CD14-positive monocyte (primary cell): ENCODE results near the gene CDKN2B-AS1. TPM values are rescaled to one million over a fixed set of nuclear protein-coding genes. Genes with fewer than 3 reads are reported as not detected.
"Not testable (repeated sequence)": the region's sequence is repeated elsewhere in the genome, so short reads cannot be mapped to it uniquely, and the experiment has no call there.

ENCODE experiments used
- DNase-seq, 3 donors: peaks; one replicate each; pipeline ENCODE4 v3.0.0-alpha.2; 2011 to 2022
- H2AFZ ChIP-seq: 2 replicates; pipeline ENCODE4 v1.6.0; 2012; ENCODE audit warnings: mild to moderate bottlenecking, low read depth, low read length, inconsistent platforms; ENCODE audit not compliant: insufficient read depth, poor library complexity, severe bottlenecking
- H3K27ac ChIP-seq, 2 donors: 1 replicate in 1 of 2; 2 replicates in 1 of 2; pipeline ENCODE4 v1.5.1; 2012 to 2013; ENCODE audit warnings: low read length in 2 of 2, control low read depth in 1 of 2, inconsistent platforms in 1 of 2, low read depth in 1 of 2, mild to moderate bottlenecking in 1 of 2
- H3K27me3 ChIP-seq, 2 donors: one replicate each; pipeline versions ENCODE4 v1.6.0 to v1.6.1; 2011 to 2013; ENCODE audit warnings: low read length in 2 of 2; ENCODE audit not compliant: control insufficient read depth in 2 of 2, insufficient read depth in 2 of 2
- H3K36me3 ChIP-seq, 2 donors: replicated peaks in 1 of 2; 1 replicate in 1 of 2; 2 replicates in 1 of 2; pipeline versions ENCODE4 v1.5.1 to v1.6.1; 2012 to 2013; ENCODE audit warnings: low read length in 2 of 2, control low read depth in 1 of 2, inconsistent platforms in 1 of 2, mild to moderate bottlenecking in 1 of 2; ENCODE audit not compliant: insufficient read depth in 2 of 2, control insufficient read depth in 1 of 2
- H3K4me1 ChIP-seq, 2 donors: 1 replicate in 1 of 2; 2 replicates in 1 of 2; pipeline versions ENCODE4 v1.5.1 to v1.6.1; 2012 to 2013; ENCODE audit warnings: low read length in 2 of 2, control low read depth in 1 of 2, inconsistent platforms in 1 of 2, mild to moderate bottlenecking in 1 of 2, moderate library complexity in 1 of 2; ENCODE audit not compliant: insufficient read depth in 2 of 2, control insufficient read depth in 1 of 2
- H3K4me2 ChIP-seq: replicated peaks from 2 replicates; pipeline ENCODE3; 2012; ENCODE audit warnings: low read length, moderate library complexity, mild to moderate bottlenecking; ENCODE audit not compliant: poor library complexity, severe bottlenecking; ENCODE audit errors: extremely low read depth
- H3K4me3 ChIP-seq, 3 experiments: fragments of 200-600 bp in 1 of 3; sonication (generic) in 1 of 3; replicated peaks in 1 of 3; 1 replicate in 2 of 3; 2 replicates in 1 of 3; pipeline ENCODE4 v1.5.1; 2011 to 2013; ENCODE audit warnings: low read length in 3 of 3, mild to moderate bottlenecking in 3 of 3, control low read depth in 2 of 3, low read depth in 2 of 3, inconsistent platforms in 1 of 3, moderate library complexity in 1 of 3
- H3K79me2 ChIP-seq: 2 replicates; pipeline ENCODE4 v1.6.0; 2012; ENCODE audit warnings: mild to moderate bottlenecking, control low read depth, inconsistent platforms, low read length, moderate library complexity; ENCODE audit not compliant: insufficient read depth
- H3K9ac ChIP-seq: 2 replicates; pipeline ENCODE4 v1.6.0; 2017; ENCODE audit warnings: low read length, mild to moderate bottlenecking; ENCODE audit not compliant: insufficient read depth, poor library complexity, severe bottlenecking
- H3K9me3 ChIP-seq, 2 donors: replicated peaks in 1 of 2; 1 replicate in 1 of 2; 2 replicates in 1 of 2; pipeline versions ENCODE4 v1.5.1 to v1.6.1; 2012 to 2013; ENCODE audit warnings: low read length in 2 of 2, control low read depth in 1 of 2; ENCODE audit not compliant: control insufficient read depth in 1 of 2, insufficient read depth in 1 of 2
- H4K20me1 ChIP-seq: 2 replicates; pipeline ENCODE4 v1.6.0; 2012; ENCODE audit warnings: mild to moderate bottlenecking, low read length, control low read depth, moderate library complexity; ENCODE audit not compliant: insufficient read depth
- H3K27ac Mint-ChIP-seq, 7 donors: one replicate each; pipeline ENCODE4 v1.8.0; 2020; ENCODE audit warnings: mild to moderate bottlenecking in 7 of 7, mixed read lengths in 7 of 7, moderate library complexity in 6 of 7, inconsistent platforms in 2 of 7
- H3K27me3 Mint-ChIP-seq, 3 donors: one replicate each; pipeline ENCODE4 v1.8.0; 2021 to 2022; ENCODE audit warnings: low read depth in 3 of 3, mild to moderate bottlenecking in 3 of 3, mixed read lengths in 3 of 3, moderate library complexity in 3 of 3, inconsistent platforms in 1 of 3
- H3K36me3 Mint-ChIP-seq, 2 donors: one replicate each; pipeline ENCODE4 v1.8.0; 2020; ENCODE audit warnings: mixed read lengths in 2 of 2, inconsistent platforms in 1 of 2, mild to moderate bottlenecking in 1 of 2
- H3K4me1 Mint-ChIP-seq: one replicate; pipeline ENCODE4 v1.8.0; 2020; ENCODE audit warnings: mild to moderate bottlenecking, mixed read lengths
- H3K4me3 Mint-ChIP-seq, 2 donors: one replicate each; pipeline ENCODE4 v1.8.0; 2020; ENCODE audit warnings: mild to moderate bottlenecking in 2 of 2, mixed read lengths in 2 of 2, moderate library complexity in 1 of 2
- H3K9me3 Mint-ChIP-seq, 7 donors: one replicate each; pipeline ENCODE4 v1.8.0; 2020 to 2022; ENCODE audit warnings: mixed read lengths in 7 of 7, mild to moderate bottlenecking in 6 of 7, moderate library complexity in 6 of 7, inconsistent platforms in 2 of 7
- WGBS: methylation state at CpG from one replicate; pipeline ENCODE4 v1.1.5; 2013; ENCODE audit warnings: missing lambda C conversion rate; ENCODE audit not compliant: insufficient coverage; 5-methylcytosine and 5-hydroxymethylcytosine counted together
- intact Hi-C, 2 donors: fragments of 100-400 bp; cut with micrococcal nuclease; formaldehyde crosslinking; loops; one replicate each; pipeline versions ENCODE4 v1.15.0 to v1.15.1; 2023
- polyA plus RNA-seq, 3 donors: library from polyadenylated mRNA; depleted of rRNA in 1 of 3; unstranded in 2 of 3; stranded (reverse) in 1 of 3; fragments of 300-500 nt in 2 of 3; fragments of >200 nt in 1 of 3; fragmentation: Illumina TruSeq in 2 of 3; gene quantifications; 1 replicate in 2 of 3; 2 replicates in 1 of 3; pipeline ENCODE4 v1.2.3, GENCODE V29; 2012 to 2021
- TF ChIP-seq, protein P1 (sequence below): fragments of 200-600 bp; IDR thresholded peaks from one replicate; pipeline ENCODE4 v1.8.0; 2022; ENCODE audit warnings: antibody characterized with exemption, mild to moderate bottlenecking

The CDKN2B-AS1 gene
- polyA plus RNA-seq, 3 donors, result 0.35 to 0.55 (median 0.50) TPM

DNA sequence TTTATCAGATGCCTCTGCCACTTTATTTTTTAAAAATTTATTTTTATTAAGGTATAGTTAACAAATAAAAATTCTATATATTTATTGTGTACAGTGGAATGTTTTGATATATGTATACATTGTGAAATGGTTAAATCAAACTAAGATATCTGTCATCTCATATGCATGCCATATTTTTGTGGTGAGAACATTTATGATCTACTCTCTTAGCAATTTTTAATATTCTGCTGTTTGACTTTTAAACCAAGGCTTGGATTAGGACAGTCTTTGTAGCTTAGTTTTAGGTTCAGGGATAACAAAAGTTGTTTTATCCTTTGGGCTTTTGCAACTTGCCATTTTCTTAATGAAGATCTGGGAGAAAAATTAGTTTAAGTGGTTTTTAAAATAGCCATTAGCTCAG lies 60.5 kb downstream of the CDKN2B-AS1 start:
- Histone ChIP-seq H4K20me1 (no peaks in the 10 kb centered on the region), H3K27me3 (no peaks in the 10 kb centered on the region), H3K9ac (no peak overlapping the region), H3K79me2 (no peaks in the 10 kb centered on the region), H3K4me3 (no peak overlapping the region), H3K27ac (no peak overlapping the region), H3K9me3 (no peaks in the 10 kb centered on the region), H3K4me1 (peaks cover 10 to 15% of the 10 kb centered on the region in 2 donors), H3K36me3 (no peaks in the 10 kb centered on the region), H3K4me2 (no peak overlapping the region), H2AFZ (no peak overlapping the region)
- intact Hi-C loops, result no loop called here
- DNase-seq, result no peak
- Mint-ChIP-seq H3K9me3 (peaks cover 0 to 7% (median 2%) of the 10 kb centered on the region in 7 donors), H3K4me3 (no peak overlapping the region), H3K27me3 (peaks cover 2 to 10% (median 6%) of the 10 kb centered on the region in 3 donors), H3K36me3 (peaks cover 3 to 10% of the 10 kb centered on the region in 2 donors), H3K27ac (no peak overlapping the region), H3K4me1 (peaks cover 15% of the 10 kb centered on the region)
- TF ChIP-seq, protein P1, sequence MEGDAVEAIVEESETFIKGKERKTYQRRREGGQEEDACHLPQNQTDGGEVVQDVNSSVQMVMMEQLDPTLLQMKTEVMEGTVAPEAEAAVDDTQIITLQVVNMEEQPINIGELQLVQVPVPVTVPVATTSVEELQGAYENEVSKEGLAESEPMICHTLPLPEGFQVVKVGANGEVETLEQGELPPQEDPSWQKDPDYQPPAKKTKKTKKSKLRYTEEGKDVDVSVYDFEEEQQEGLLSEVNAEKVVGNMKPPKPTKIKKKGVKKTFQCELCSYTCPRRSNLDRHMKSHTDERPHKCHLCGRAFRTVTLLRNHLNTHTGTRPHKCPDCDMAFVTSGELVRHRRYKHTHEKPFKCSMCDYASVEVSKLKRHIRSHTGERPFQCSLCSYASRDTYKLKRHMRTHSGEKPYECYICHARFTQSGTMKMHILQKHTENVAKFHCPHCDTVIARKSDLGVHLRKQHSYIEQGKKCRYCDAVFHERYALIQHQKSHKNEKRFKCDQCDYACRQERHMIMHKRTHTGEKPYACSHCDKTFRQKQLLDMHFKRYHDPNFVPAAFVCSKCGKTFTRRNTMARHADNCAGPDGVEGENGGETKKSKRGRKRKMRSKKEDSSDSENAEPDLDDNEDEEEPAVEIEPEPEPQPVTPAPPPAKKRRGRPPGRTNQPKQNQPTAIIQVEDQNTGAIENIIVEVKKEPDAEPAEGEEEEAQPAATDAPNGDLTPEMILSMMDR, result no peak

DNA sequence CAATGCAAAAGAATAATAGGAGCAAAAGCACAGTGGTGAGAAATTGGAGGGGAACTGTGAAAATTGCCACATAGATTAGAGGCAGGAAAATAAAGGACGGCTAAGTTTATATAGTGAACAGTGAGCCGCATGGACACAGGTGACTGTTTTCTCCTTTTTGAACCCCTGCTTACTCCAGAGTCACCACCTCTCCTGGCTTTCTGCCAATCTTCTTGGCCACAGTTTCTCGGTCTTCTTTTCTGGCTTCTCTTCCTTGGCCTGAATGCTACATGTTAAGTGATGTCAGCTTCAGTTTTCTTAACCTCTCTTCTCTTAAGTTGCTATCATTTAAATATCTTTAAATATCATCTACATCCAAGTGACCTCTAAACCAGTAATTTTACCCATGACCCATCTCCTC lies 61.8 kb downstream of the CDKN2B-AS1 start:
- H4K20me1 ChIP-seq, result no peaks in the 10 kb centered on the region
- H3K9me3 Mint-ChIP-seq, result peaks cover 0 to 7% (median 2%) of the 10 kb centered on the region in 7 donors

DNA sequence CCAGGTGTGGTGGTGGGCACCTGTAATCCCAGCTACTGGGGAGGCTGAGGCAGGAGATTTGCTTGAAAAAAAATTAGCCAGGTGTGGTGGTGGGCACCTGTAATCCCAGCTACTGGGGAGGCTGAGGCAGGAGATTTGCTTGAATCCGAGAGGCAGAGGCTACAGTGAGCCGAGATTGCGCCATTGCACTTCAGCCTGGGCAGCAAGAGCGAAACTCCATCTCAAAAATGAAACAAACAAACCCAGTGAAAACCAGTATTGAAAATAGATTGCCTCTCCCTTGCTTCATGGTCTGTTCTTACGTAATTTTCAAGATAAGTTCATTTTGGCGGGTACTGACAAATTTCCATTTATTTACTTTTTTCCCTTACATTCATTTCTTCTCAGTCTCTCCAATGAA lies 63.4 kb downstream of the CDKN2B-AS1 start:
- H3K4me2 ChIP-seq, H3K27ac Mint-ChIP-seq, DNase-seq, H3K9me3 Mint-ChIP-seq, H3K9me3 ChIP-seq, H2AFZ ChIP-seq, H3K9ac ChIP-seq, H3K36me3 ChIP-seq, H3K36me3 Mint-ChIP-seq, H3K4me3 ChIP-seq, H3K27ac ChIP-seq, H3K4me3 Mint-ChIP-seq, H4K20me1 ChIP-seq, intact Hi-C loops, H3K79me2 ChIP-seq, H3K4me1 ChIP-seq, H3K4me1 Mint-ChIP-seq: not testable (repeated sequence)
- WGBS, result 94% methylated on average over 2 of the region's 6 CpGs
- peaks cover 4 to 17% (median 14%) of the 10 kb centered on the region in 3 donors for H3K27me3 Mint-ChIP-seq
- H3K27me3 ChIP-seq, result peaks cover 5 to 10% of the 10 kb centered on the region in 2 donors

More for the DNA sequence above, 61.8 kb downstream of the CDKN2B-AS1 start:
- Histone ChIP-seq H3K36me3 (no peaks in the 10 kb centered on the region), H3K4me3 (no peak overlapping the region), H3K4me1 (peaks cover 0 to 2% of the 10 kb centered on the region in 2 donors), H2AFZ (no peak overlapping the region), H3K27me3 (peaks cover 0 to 4% of the 10 kb centered on the region in 2 donors), H3K9me3 (no peaks in the 10 kb centered on the region), H3K79me2 (no peaks in the 10 kb centered on the region), H3K4me2 (no peak overlapping the region), H3K27ac (no peak overlapping the region), H3K9ac (no peak overlapping the region)
- TF ChIP-seq, protein P1, result no peak
- Mint-ChIP-seq H3K4me1 (peaks cover 3% of the 10 kb centered on the region), H3K4me3 (no peak overlapping the region), H3K27ac (no peak overlapping the region), H3K27me3 (peaks cover 2 to 13% (median 9%) of the 10 kb centered on the region in 3 donors), H3K36me3 (peaks cover 3 to 10% of the 10 kb centered on the region in 2 donors)
- intact Hi-C loops, result no loop called here
- WGBS, result 70% methylated on average over 2 of the region's 3 CpGs
- DNase-seq, result no peak
